Measurements from ENCODE around the gene SEMA4G.

SEMA4G gene

GRCh38 chr10:100969187-100970075 is at the start of gene SEMA4G:
Gene SEMA4G (plus strand): TSS chr10:100969504. CDS start chr10:100972913, 3,409 bp downstream.
- peak within 1 kb of the TSS; percentile 75 for H3K4me3 Mint-ChIP-seq
- no peak within 1 kb of the TSS for H3K27ac Mint-ChIP-seq
- no peaks in the 10 kb centered on the region for H3K9me3 Mint-ChIP-seq (ENCODE audit: low read depth)
- no peaks in the 10 kb centered on the region for H3K36me3 Mint-ChIP-seq
- H3K27me3 Mint-ChIP-seq = no peaks in the 10 kb centered on the region
- H3K4me1 Mint-ChIP-seq (ENCODE audit: low read depth) = peaks cover 6% of the 10 kb centered on the region

- no peak overlapping the region for H3K4me3 Mint-ChIP-seq
- peaks cover 15% of the 10 kb centered on the region for H3K4me1 Mint-ChIP-seq (ENCODE audit: low read depth)
- no peak overlapping the region for H3K27ac Mint-ChIP-seq
- peaks cover 6% of the 10 kb centered on the region for H3K36me3 Mint-ChIP-seq
- H3K9me3 Mint-ChIP-seq (ENCODE audit: low read depth) = no peaks in the 10 kb centered on the region
- no peaks in the 10 kb centered on the region for H3K27me3 Mint-ChIP-seq
Measured at GRCh38 chr10:100923580-100923979, 45.7 kb upstream of the SEMA4G start.

- Mint-ChIP-seq H3K4me3 (no peak overlapping the region), H3K36me3 (peaks cover 15% of the 10 kb centered on the region), H3K9me3 (ENCODE audit: low read depth) (no peaks in the 10 kb centered on the region), H3K4me1 (ENCODE audit: low read depth) (peaks cover 15% of the 10 kb centered on the region), H3K27ac (no peak overlapping the region), H3K27me3 (no peaks in the 10 kb centered on the region)
Measured at GRCh38 chr10:100927266-100927665, 42.0 kb upstream of the SEMA4G start.

GRCh38 chr10:100928039-100928438 is 41.3 kb upstream of the SEMA4G start:
- Mint-ChIP-seq H3K36me3 (peaks cover 16% of the 10 kb centered on the region), H3K4me1 (ENCODE audit: low read depth) (peaks cover 15% of the 10 kb centered on the region), H3K27me3 (no peaks in the 10 kb centered on the region), H3K27ac (no peak overlapping the region), H3K4me3 (no peak overlapping the region), H3K9me3 (ENCODE audit: low read depth) (no peaks in the 10 kb centered on the region)

GRCh38 chr10:100930368-100930767 is 38.9 kb upstream of the SEMA4G start:
- H3K27me3 Mint-ChIP-seq = no peaks in the 10 kb centered on the region
- peak overlapping the region; percentile 10 for H3K27ac Mint-ChIP-seq
- no peak overlapping the region for H3K4me3 Mint-ChIP-seq
- no peaks in the 10 kb centered on the region for H3K9me3 Mint-ChIP-seq (ENCODE audit: low read depth)
- peaks cover 8% of the 10 kb centered on the region for H3K4me1 Mint-ChIP-seq (ENCODE audit: low read depth)
- H3K36me3 Mint-ChIP-seq = peaks cover 21% of the 10 kb centered on the region

GRCh38 chr10:100934084-100934659 is 35.1 kb upstream of the SEMA4G start:
- Mint-ChIP-seq H3K36me3 (peaks cover 12% of the 10 kb centered on the region), H3K4me3 (no peak overlapping the region), H3K4me1 (ENCODE audit: low read depth) (no peaks in the 10 kb centered on the region), H3K27me3 (no peaks in the 10 kb centered on the region), H3K27ac (no peak overlapping the region), H3K9me3 (ENCODE audit: low read depth) (no peaks in the 10 kb centered on the region)

GRCh38 chr10:100939763-100940344 is 29.4 kb upstream of the SEMA4G start:
- no peak overlapping the region for H3K4me3 Mint-ChIP-seq
- H3K27me3 Mint-ChIP-seq = no peaks in the 10 kb centered on the region
- H3K27ac Mint-ChIP-seq = no peak overlapping the region
- H3K36me3 Mint-ChIP-seq = peaks cover 18% of the 10 kb centered on the region
- H3K4me1 Mint-ChIP-seq (ENCODE audit: low read depth) = peaks cover 15% of the 10 kb centered on the region
- no peaks in the 10 kb centered on the region for H3K9me3 Mint-ChIP-seq (ENCODE audit: low read depth)

- peaks cover 15% of the 10 kb centered on the region for H3K4me1 Mint-ChIP-seq (ENCODE audit: low read depth)
- no peaks in the 10 kb centered on the region for H3K27me3 Mint-ChIP-seq
- H3K36me3 Mint-ChIP-seq = peaks cover 18% of the 10 kb centered on the region
- H3K27ac Mint-ChIP-seq = no peak overlapping the region
- no peak overlapping the region for H3K4me3 Mint-ChIP-seq
- no peaks in the 10 kb centered on the region for H3K9me3 Mint-ChIP-seq (ENCODE audit: low read depth)
Measured at GRCh38 chr10:100942229-100942628, 27.1 kb upstream of the SEMA4G start.

GRCh38 chr10:100943508-100943907 is 25.8 kb upstream of the SEMA4G start:
- Mint-ChIP-seq H3K9me3 (ENCODE audit: low read depth) (no peaks in the 10 kb centered on the region), H3K27ac (peak overlapping the region; percentile 41), H3K4me1 (ENCODE audit: low read depth) (peaks cover 15% of the 10 kb centered on the region), H3K4me3 (no peak overlapping the region), H3K27me3 (no peaks in the 10 kb centered on the region), H3K36me3 (peaks cover 18% of the 10 kb centered on the region)

GRCh38 chr10:100945754-100946153 is 23.6 kb upstream of the SEMA4G start:
- Mint-ChIP-seq H3K4me1 (ENCODE audit: low read depth) (peaks cover 15% of the 10 kb centered on the region), H3K36me3 (peaks cover 16% of the 10 kb centered on the region), H3K9me3 (ENCODE audit: low read depth) (no peaks in the 10 kb centered on the region), H3K27me3 (no peaks in the 10 kb centered on the region), H3K4me3 (no peak overlapping the region), H3K27ac (no peak overlapping the region)

GRCh38 chr10:100948916-100949315 is 20.4 kb upstream of the SEMA4G start:
- no peak overlapping the region for H3K27ac Mint-ChIP-seq
- H3K36me3 Mint-ChIP-seq = peaks cover 2% of the 10 kb centered on the region
- H3K4me1 Mint-ChIP-seq (ENCODE audit: low read depth) = peaks cover 4% of the 10 kb centered on the region
- H3K27me3 Mint-ChIP-seq = no peaks in the 10 kb centered on the region
- H3K9me3 Mint-ChIP-seq (ENCODE audit: low read depth) = no peaks in the 10 kb centered on the region
- H3K4me3 Mint-ChIP-seq = no peak overlapping the region

- Mint-ChIP-seq H3K4me1 (ENCODE audit: low read depth) (peaks cover 4% of the 10 kb centered on the region), H3K27ac (no peak overlapping the region), H3K4me3 (no peak overlapping the region), H3K36me3 (peaks cover 10% of the 10 kb centered on the region), H3K9me3 (ENCODE audit: low read depth) (no peaks in the 10 kb centered on the region), H3K27me3 (no peaks in the 10 kb centered on the region)
Measured at GRCh38 chr10:100960251-100960650, 9.1 kb upstream of the SEMA4G start.

- Mint-ChIP-seq H3K4me1 (ENCODE audit: low read depth) (no peaks in the 10 kb centered on the region), H3K9me3 (ENCODE audit: low read depth) (no peaks in the 10 kb centered on the region), H3K27me3 (no peaks in the 10 kb centered on the region), H3K36me3 (peaks cover 6% of the 10 kb centered on the region), H3K4me3 (no peak overlapping the region), H3K27ac (no peak overlapping the region)
Measured at GRCh38 chr10:100962351-100963080, 6.8 kb upstream of the SEMA4G start.

- no peak overlapping the region for H3K27ac Mint-ChIP-seq
- peaks cover 6% of the 10 kb centered on the region for H3K4me1 Mint-ChIP-seq (ENCODE audit: low read depth)
- H3K27me3 Mint-ChIP-seq = no peaks in the 10 kb centered on the region
- no peak overlapping the region for H3K4me3 Mint-ChIP-seq
- no peaks in the 10 kb centered on the region for H3K9me3 Mint-ChIP-seq (ENCODE audit: low read depth)
- H3K36me3 Mint-ChIP-seq = peaks cover 4% of the 10 kb centered on the region
Measured at GRCh38 chr10:100963826-100964225, 5.5 kb upstream of the SEMA4G start.

GRCh38 chr10:100965820-100966219 is 3.5 kb upstream of the SEMA4G start:
- H3K27me3 Mint-ChIP-seq = no peaks in the 10 kb centered on the region
- H3K36me3 Mint-ChIP-seq = no peaks in the 10 kb centered on the region
- no peak overlapping the region for H3K4me3 Mint-ChIP-seq
- no peak overlapping the region for H3K27ac Mint-ChIP-seq
- H3K9me3 Mint-ChIP-seq (ENCODE audit: low read depth) = no peaks in the 10 kb centered on the region
- H3K4me1 Mint-ChIP-seq (ENCODE audit: low read depth) = peaks cover 6% of the 10 kb centered on the region
